SW 1271 (cell line): ENCODE results near the gene VWC2.
A peak's percentile ranks its signal among the peaks of the same experiment; 100 is the strongest.
"Not testable (repeated sequence)": the region's sequence is repeated elsewhere in the genome, so short reads cannot be mapped to it uniquely, and the experiment has no call there.

Experiments used
- DNase-seq, 2 experiments: peaks; one replicate each; lab custom pipeline; 2025; lab: John Stamatoyannopoulos, UW

The VWC2 gene

DNA sequence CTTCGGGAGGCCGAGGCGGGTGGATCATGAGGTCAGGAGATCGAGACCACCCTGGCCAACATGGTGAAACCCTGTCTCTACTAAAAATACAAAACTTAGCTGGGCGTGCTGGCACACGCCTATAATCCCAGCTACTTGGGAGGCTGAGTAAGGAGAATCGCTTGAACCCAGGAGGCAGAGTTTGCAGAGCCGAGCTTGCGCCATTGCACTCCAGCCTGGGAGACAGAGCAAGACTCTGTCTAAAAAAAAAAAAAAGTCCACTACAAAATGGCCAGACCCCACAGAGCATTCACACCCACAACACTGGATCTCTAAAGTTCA is 78.1 kb downstream of the VWC2 start:
- DNase-seq = not testable (repeated sequence)

DNA sequence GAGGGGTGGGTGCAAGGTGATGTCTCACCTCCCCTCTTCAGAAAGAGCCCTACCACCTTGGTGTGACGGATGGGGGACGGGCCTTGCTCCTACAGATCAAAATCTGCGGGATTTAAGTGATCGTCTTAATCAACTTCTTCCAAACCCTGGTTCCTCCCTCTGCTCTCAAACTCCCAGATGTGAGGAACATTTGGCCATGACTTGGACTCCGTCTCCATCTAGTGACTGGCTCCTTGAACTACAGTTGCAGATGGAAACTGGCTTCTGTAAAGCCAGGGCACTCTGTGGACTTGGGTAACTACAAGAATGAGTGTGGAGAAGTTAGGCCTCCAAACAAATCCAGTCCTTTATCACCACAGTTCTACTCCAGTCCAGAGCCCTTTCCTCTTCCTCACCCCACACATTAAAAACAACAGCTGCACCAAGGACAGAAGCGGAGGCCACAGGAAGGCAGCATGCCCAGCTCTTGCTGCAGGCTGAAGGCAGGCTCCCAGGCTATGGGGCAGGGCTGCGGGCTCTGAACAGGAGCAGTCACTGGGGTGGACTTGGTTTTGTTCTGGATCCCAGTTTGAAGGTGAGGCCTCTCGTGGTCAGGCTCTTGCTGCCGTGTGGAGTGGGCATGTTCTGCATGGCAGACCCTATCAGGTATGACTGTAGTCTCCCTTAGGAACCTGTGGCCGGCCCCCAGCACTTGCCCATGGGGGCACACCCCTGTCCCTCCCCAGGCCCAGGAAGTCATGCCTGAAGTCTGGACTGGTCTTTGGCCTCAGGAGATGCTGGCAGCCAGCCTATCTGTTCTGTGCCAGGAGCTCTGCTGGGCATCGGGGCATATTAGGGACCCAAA is 79.4 kb downstream of the VWC2 start:
- peak in 1 of 2 experiments; percentile 18 for DNase-seq

DNA sequence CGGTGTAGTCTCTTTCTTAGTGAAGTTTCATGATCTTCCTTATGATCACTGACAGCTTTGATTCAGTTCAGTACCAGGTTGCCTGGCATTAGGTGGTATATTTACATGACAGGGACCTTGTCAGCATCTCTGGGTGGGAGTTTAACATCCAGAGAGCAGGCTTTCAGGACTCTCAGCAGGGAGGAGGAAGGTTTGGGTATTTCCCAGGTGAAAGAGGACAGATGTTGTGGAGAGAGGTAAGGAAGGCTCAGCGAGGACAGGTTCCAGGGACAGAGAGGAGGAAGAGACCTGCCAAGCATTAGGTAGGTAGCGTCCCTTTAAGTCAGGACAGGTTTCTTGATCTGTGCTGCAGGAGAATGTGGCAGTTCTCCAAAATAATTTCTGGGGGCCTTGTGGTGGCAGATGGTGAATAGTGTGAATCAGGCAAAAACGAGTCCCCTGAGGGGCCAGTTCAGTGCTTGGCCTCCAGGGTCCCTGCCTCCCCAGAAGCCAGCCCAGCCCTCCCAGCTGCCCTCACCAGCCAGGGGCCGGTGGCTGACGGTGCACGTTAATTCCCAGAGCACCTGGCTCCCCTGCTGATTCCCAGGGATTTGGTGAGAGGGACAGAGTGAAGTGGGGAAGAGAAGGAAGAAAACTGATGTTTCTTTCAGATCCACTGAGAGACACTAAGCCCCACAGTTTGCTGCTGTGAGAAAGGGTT is 82.0 kb downstream of the VWC2 start:
- DNase-seq = no peak

DNA sequence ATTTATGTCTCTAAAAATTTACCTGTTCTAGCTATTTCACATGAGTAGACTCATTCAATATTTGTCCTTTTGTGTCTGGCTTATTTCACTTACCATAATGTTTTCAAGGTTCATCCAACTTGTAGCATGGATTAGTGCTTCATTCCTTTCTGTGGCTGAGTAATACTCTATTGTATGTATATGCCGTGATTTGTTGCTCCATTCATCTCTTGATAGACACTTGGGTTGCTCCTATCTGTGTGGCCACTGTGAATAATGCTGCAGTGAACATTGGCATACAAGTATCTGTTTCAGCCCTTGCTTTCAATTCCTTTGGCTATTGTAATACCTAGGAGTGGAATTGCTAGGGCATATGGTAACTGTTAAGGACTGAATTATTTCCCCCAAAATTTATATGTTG is 86.9 kb downstream of the VWC2 start:
- DNase-seq = no peak

DNA sequence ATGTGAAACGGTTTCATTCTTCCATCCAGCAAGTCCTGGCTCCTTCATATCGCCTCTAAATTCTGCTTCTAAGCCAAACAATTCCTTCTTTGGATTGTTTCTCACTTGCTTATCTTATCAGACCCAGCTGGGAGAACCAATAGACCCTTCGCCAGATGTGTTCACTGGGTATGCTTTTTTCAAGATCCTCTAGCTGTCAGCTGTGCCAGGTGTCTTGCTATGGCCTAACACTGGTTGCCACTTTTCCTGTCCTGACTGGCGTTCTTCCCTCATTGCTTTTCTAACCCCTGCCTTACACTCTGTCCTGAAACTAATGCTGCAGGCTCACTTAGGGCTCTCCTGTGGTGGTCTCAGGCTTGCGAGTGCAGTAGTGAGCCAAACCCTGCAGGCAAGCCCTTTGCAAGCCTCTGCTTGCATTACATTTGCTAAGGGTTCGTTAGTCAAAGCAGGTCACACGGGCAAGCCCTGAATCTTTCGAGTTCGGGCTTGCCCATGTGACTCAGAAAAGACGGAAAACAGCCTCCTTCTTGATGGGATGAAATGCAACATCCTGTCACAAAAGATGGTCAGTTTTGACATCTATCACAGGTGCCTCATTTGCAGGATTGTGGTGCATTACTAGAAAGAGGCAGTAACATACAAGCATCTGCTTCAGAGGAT is 92.8 kb downstream of the VWC2 start:
- no peak for DNase-seq

DNA sequence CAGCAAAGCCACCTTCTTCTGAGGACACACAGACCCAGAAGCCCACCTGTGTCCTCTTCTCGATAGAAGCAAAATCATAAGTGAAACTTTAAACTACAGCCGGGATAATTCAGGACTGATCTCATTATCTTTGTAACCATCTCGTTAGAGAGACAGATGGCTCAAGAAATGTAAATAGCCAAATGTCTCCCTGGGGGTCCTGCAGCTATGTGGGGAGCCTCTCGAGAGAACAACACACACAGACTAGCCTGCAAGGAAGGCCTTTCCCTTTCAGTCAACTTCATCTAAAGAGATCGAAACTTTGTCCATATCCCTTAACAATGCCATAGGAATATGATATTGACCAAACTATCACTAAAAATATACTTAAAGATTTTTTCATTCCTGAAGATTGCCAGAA is 93.5 kb downstream of the VWC2 start:
- no peak for DNase-seq

DNA sequence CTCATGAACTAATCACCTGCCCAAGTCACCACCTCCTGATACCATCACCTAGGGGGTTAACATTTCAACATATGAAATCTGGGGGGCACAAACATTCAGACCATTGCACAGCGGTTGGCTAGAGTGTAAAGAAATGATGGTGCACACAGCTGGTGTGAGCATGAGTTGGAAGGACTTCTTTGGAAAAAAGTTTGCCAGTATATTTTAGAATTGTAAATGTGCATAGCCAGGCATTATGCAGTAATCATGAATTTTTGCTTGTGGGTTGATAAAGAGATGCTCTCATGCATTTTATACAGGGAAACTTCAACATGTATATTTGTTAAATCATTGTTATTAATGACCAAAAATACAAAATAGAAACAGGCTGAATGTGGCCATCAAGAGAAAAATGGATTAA is 100.0 kb downstream of the VWC2 start:
- no peak for DNase-seq

DNA sequence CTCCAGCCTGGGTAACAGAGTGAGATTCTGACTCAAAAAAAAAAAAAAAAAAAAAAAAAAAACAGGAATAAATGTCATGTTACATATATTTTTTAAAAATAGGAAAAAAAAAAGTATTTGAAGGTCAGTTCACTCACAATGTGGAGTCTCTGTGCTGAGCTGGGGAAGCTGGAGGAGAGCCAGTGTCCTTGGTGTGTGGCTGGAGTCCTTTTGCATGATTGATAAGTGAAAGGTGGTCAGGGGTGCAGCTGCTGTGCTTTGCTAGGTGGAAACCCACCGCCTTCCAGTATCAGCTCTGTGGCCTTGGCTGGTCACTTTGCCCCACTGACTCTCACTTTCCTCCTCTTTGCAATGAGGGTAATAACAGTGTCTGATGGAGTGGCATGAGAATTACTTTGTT is 101.9 kb downstream of the VWC2 start:
- no peak for DNase-seq

DNA sequence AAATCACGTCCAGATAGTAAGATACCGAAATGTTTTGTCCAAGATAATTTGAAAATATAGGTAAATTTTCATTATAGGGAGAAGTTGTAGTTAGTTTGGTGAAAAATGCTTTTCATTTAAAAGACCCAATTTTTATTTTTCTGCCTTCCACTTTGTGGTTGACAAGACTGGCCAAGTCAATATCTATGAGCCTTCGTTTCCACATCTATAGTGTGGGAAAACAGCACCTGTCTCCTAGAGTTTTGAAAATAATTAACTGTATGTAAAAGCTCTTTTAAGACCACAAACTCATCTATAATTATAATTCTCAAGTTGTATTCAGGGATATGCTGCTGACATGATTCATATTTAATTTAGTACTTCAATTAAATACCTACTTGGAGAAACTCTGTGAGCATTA is 102.8 kb downstream of the VWC2 start:
- DNase-seq = no peak

DNA sequence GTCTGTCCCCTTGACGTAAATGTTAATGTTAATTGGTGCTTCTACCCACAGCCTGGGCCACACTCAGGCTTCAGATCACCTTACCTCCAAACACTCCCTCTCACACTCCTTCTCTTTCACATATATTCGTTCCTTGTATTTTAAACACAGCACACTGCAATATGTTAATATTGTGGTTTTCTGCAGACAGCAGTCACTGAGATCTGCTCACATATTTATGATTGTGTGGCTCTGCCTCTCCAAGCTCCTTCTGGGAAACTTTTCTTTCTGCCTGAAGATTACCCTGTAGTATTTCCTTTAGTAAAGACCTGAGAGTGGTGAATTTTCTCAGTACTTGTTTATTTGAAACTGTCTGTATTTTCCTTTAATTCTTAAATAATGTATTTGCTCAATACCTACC is 104.7 kb downstream of the VWC2 start:
- DNase-seq = no peak

DNA sequence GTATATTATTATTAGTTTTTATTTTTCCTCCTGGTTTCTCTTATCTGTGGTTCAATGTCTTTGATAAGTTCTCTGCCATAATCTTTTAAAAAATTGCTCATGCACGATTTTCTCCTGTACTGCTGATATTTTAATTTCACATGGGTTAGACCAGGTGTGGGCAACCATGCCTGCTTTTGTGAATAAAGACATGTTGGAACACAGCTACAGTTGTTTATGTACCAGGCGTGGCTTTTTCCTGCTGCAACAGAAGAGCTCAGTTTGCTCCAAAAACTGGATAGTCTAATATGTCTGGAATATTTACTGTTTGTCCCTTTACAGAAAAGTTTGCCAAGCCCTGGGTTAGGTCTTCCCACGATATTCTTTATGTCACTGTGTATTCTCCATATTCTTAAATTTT is 105.2 kb downstream of the VWC2 start:
- DNase-seq = no peak

DNA sequence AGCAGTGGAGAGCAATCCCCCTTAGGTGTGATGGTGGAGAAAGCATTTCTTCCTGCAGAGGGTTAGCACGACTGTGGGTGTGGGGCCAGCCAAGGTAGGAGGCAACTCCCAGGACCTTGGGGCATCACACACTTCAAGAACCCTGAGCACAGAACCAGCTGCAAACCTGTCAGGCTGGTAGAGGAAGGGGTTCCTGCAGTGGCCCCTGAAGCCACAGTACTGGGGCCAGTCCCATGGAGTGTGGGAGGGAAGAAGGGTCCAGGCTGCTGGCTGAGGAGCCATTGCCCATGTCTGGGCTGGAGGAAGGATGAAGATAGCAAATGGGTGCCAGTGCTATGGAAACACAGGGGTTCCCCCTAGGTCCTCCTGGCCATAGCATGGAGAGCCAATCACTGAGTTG is 110.5 kb downstream of the VWC2 start:
- DNase-seq = no peak

DNA sequence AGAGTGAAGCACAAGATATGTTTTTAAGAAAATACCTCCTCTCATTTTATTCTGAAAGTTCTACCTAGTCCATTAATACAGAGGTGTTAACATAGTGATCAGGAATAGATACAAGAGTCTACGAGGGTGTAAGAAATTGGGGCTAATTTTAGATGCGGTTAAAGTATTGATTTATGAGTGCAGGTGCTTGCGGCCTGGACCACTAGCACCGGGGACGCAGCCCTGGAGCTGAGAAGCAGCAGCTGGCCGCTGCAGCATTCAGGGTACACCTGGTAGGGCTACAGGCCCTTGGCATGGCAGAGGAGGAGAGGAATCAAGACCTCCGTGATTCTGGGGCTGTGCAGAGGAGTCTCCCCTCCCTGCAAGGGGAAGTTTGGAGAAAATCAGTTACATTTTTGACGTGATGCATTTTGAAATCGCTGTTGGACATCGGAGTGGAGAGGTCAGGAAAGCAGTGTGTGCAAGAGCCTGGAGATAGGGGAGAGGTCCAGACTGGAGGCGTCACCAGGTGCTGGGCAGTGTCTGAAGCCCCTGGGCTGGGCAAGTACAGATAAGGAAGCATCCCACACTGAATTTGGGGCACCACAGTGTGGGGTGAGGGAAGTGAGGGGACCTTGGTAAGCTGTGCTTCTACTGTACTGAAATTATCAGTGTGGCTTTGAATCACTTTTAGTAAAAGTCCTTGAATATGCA is 112.3 kb downstream of the VWC2 start:
- DNase-seq = no peak

DNA sequence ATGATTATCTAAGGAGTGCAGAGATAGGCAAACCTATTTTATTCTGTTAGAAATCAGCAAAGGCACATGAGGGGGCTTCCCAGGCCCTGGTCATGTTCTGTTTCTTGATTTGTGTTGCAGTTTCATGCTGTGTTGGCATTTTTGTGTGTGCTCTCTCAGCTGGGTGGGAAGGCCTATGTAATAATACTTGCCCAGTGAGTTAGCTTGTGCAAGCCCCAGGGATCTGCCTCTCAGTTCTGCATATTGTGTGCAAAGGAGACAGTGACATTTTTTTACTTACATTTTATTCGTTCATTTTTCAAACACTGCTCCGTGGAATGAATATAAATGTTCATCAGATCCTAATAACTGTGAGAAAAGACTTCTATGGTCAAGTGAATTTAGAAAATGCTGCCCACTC is 119.0 kb downstream of the VWC2 start:
- DNase-seq = no peak

DNA sequence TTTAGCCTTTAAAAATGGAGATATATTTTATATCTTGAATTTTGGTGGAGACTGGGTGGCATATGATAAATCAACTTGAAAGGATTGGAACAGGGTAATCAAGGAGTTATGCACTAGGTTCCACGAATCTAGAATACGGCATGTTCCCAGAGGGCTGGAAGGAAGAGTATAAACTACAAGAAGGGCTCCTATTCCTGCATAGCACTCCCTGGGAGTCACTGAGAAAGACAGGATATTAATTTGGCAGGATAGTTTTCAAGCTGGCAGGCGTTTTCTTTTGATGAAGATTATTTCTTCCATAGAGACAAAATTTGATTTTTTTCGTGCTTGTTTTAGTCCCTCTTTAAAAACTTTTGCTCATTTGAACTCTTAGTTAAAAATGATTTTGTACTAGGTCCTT is 119.7 kb downstream of the VWC2 start:
- no peak for DNase-seq

DNA sequence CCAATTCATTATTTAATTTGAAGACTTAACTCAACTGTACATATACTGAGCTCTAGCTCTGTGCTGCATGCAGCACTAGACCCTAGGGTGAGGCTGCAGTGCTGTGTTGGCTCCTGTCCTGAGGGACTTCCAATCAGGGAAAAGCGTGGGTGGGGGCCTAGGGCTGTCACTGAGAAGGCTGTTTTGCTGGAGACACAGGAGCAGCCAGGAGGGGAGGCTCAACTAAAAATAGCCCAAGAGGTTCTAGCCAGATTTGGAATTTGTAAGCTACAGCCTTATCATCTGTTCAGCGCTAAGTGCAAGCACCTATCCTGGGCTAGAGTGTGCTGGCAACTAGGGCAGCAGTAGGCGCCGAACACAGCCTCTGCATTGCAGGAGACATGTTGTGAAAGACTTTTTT is 121.1 kb downstream of the VWC2 start:
- DNase-seq = no peak

DNA sequence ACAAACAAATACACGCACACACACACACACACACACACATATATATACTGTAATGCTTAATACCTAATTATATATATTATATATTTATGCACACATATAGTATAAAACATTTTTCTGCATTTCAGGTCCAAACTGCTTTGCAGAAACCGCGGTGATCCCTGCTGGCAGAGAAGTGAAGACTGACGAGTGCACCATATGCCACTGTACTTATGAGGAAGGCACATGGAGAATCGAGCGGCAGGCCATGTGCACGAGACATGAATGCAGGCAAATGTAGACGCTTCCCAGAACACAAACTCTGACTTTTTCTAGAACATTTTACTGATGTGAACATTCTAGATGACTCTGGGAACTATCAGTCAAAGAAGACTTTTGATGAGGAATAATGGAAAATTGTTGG is 138.5 kb downstream of the VWC2 start:
- no peak for DNase-seq

DNA sequence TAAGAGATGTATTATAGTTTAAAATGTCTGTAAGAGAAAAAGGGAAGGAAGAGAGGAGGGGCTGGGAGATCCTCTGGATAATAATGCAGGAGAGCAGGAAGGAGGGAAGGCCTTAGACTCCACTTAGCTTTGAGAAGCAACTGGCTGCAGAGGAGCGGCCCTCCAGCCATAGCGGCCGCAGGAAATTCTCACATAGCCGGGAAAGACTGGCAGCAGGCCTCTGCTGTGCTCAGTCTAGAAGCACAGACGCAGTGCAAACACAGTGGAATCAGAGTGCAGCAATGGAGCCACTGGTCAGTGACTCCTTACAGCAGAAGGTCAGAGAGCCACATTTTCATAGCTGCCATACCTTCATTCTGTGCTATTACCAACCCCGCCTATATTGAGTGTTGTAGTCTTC is 153.3 kb downstream of the VWC2 start:
- no peak for DNase-seq

DNA sequence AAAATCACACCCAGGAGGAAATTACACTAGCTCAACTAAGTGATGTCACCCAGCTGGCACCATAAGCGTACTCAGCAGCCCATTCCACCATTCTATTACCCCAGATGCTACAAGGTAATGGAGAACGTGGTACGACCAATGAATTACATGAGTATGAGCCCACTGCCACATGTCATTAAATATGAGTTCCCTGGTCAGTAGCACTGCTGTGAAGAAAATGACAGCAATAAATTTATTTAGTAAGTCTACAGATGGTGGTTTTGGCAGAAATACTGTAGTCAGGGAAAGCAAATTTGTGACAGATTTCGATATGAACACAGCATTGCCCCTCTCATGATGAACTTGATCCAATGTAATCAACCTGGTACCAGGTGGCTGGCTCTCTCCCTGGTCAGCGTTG is 154.2 kb downstream of the VWC2 start:
- DNase-seq = no peak

DNA sequence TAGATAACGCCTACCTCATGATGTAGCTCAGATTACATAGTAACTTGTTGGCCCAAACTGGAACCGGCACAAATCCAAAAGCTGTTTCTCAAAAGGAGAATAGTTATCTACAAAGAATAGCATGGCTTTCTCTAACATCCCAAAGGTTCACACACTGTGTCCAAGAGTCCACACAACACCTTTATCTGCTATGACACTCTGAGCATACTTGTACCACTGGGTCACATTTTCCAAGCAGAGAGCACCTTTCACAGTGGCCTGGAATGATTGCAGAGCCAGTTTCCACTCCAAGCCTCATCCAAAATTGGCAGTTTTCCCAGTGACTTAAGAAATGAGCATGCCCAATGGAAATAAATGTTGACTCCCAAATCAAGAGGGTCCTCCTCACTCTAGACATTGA is 155.3 kb downstream of the VWC2 start:
- no peak for DNase-seq

DNA sequence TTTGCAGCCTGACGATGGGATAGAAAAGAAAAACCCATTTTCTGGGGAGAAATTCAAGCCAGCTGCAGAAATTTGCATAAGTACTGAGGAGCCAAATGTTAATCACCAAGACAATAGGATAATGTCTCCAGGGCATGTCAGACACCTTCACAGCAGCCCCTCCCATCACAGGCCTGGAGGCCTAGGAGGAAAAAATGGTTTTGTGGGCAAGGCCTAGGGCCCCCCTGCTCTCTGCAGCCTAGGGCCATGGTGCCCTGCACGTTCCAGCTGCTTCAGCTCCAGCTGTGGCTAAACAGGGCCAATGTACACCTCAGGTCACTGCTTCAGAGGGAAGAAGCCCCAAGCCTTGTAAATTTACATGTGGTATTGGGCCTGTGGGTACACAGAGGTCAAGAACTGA is 158.2 kb downstream of the VWC2 start:
- no peak for DNase-seq

DNA sequence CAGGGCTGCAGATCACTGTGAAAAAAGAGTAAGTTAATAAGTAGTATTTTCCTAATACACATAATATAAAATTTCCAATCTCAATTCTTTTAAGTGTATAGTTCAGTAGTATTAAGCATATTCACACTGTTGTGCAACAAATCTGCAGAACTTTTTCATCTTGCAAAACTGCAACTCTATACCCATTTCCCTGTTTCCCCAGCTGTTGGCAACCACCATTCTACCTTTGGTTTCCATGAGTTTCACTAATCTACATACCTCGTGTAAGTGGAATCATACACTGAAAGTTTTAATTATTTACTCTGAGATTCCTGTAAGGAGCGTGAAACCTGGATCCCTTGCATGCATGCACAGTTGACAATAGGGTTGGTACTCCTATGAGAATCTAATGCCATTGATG is 164.2 kb downstream of the VWC2 start:
- DNase-seq = no peak
